GM12891 (cell line): ENCODE data around the gene CA9.

Experiments
- POLR2A ChIP-seq: IDR thresholded peaks from 2 replicates; pipeline ENCODE4 v1.6.1; 2011; ENCODE audit warnings: low read depth, low read length, control low read depth
- TAF1 ChIP-seq: IDR thresholded peaks from 2 replicates; pipeline ENCODE4 v1.6.1; 2011; ENCODE audit warnings: low read depth, low read length, control low read depth

DNA sequence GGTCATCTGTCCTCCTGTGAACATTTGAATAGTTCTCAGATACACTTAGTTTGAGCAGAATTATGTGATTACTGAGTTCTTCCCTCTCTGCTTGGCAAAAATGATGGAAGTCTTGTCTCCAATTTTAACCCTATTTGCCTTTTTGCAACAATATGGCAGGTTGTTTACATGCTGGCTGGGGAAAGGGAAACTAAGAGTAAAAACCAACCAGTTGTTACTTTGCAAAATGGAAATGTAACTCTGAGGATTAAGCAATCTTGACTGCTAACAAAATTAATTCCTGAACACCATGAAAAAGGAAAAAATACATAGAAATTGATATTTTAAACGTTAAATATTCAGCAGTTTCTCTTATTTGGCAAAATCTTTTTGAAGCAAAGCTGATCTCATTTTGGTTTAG lies 34.1 kb upstream of the CA9 start:
- no peak for TF ChIP-seq TAF1
- no peak for TF ChIP-seq POLR2A
